ENCODE results near the gene TGM6.

GRCh38 chr20:2382833-2383232 lies 2.1 kb downstream of the TGM6 start:
- TF ChIP-seq CTCF (IDR thresholded peaks at IDR 0.05) (no peak), POLR2A (IDR thresholded peaks at IDR 0.05) (no peak)

All from lower leg skin (tissue), 3 donors.